ENCODE results near the gene THPO. TPM values are rescaled to one million over a fixed set of nuclear protein-coding genes. Genes with fewer than 3 reads are reported as not detected.

The THPO gene
- total and polyA plus RNA-seq, 4 donors, result 3.9 to 14.4 (median 8.9) TPM

DNA sequence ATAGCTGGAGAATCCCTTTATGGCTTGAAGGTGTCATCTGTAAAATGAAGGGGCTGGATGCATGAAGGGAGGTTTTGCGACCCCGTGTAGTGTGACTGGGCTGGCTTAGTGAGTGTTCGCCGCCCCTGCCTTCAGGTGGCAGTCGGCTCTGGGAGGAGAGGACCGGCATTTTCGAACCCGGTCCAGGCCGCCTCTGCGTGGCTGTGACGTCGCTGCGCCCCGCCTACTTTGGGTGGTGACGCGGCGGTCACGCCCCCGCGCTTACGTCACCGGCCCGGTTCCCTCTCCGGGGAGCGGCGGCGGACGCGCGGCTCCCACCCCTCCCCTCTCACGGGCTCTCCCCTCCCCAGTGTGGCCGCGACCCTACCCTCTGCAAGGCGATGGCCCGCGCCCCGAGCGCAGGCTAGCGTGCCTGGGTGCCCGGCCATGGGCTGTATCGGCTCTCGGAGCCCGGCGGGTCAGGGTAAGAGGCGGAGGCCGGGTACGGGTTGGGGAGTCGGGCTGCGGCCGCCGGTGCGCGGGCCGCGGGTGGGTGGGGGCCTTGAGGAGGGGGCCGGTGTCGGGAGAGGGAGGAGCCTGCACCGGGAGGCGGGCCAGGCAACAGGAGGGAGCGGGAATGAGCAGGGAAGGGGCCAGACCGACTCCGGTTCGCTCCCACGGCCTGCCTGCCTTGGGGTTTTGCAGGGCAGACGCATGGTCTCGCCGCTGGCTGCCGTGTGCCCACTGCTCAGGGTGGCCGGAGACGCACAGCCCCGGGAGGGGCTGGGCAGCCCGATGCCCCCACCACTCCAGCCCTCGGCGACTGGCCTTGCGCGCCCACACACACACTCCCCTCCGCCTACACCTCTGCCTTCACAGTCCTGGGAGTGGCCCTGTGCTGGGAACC, 42.1 kb downstream of the THPO start:
- Histone ChIP-seq H3K9me3 (ENCODE audit: control insufficient read depth in 4 of 4, low read length in 3 of 4) (no peaks in the 10 kb centered on the region), H3K27me3 (ENCODE audit: control insufficient read depth in 4 of 4, insufficient read depth in 4 of 4, low read length in 3 of 4) (no peaks in the 10 kb centered on the region), H3K27ac (ENCODE audit: low read depth in 1 of 2, low read length in 2 of 2) (peak overlapping the region; percentile 84 to 89), H3K4me1 (ENCODE audit: control insufficient read depth in 4 of 4, insufficient read depth in 4 of 4, low read length in 3 of 4) (peaks cover 0 to 13% (median 6%) of the 10 kb centered on the region in 4 donors), H3K9ac (ENCODE audit: low read depth in 1 of 2, low read length in 2 of 2) (peak overlapping the region; percentile 46 to 50), H3K36me3 (ENCODE audit: control insufficient read depth in 4 of 4, insufficient read depth in 3 of 4, low read depth in 1 of 4, low read length in 3 of 4) (peaks cover 14 to 40% (median 37%) of the 10 kb centered on the region in 4 donors), H3K4me3 (ENCODE audit: low read depth in 1 of 3, low read length in 3 of 3) (peak overlapping the region; percentile 47 to 68 (median 62))
- 1% methylated on average over 77 of the region's 77 CpGs for WGBS
- peak; percentile 97 for DNase-seq (ENCODE audit: low spot score)
- TF ChIP-seq FOXA2 (IDR thresholded peaks at IDR 0.05), result no peak
- TF ChIP-seq NR2F2 (IDR thresholded peaks at IDR 0.05), result no peak
- peak; percentile 75 to 81 for TF ChIP-seq EGR1 (IDR thresholded peaks at IDR 0.05; ENCODE audit: low read depth in 2 of 2)
- peak in 1 of 2 donors; percentile 17 for TF ChIP-seq JUND (IDR thresholded peaks at IDR 0.05)
- no peak for TF ChIP-seq MAX (IDR thresholded peaks at IDR 0.05)
- no peak for TF ChIP-seq HNF4A (conservative IDR thresholded peaks at IDR 0.05)
- peak; percentile 54 for TF ChIP-seq YY1 (IDR thresholded peaks at IDR 0.05)
- peak; percentile 28 for TF ChIP-seq SP1 (IDR thresholded peaks at IDR 0.05)

GRCh38 chr3:184335291-184335660, 42.7 kb downstream of the THPO start:
- no peak for DNase-seq (ENCODE audit: low spot score)
- TF ChIP-seq HNF4A (conservative IDR thresholded peaks at IDR 0.05) (no peak), RXRA (IDR thresholded peaks at IDR 0.05) (no peak), HNF4G (IDR thresholded peaks at IDR 0.05) (no peak), FOXA1 (IDR thresholded peaks at IDR 0.05) (no peak), YY1 (IDR thresholded peaks at IDR 0.05) (no peak), MAX (IDR thresholded peaks at IDR 0.05) (no peak), JUND (IDR thresholded peaks at IDR 0.05) (no peak), SP1 (IDR thresholded peaks at IDR 0.05) (no peak), RAD21 (IDR thresholded peaks at IDR 0.05) (no peak), FOXA2 (IDR thresholded peaks at IDR 0.05) (no peak), EGR1 (IDR thresholded peaks at IDR 0.05; ENCODE audit: low read depth in 2 of 2) (no peak), REST (IDR thresholded peaks at IDR 0.05) (no peak)
- TF ChIP-seq, protein P1, sequence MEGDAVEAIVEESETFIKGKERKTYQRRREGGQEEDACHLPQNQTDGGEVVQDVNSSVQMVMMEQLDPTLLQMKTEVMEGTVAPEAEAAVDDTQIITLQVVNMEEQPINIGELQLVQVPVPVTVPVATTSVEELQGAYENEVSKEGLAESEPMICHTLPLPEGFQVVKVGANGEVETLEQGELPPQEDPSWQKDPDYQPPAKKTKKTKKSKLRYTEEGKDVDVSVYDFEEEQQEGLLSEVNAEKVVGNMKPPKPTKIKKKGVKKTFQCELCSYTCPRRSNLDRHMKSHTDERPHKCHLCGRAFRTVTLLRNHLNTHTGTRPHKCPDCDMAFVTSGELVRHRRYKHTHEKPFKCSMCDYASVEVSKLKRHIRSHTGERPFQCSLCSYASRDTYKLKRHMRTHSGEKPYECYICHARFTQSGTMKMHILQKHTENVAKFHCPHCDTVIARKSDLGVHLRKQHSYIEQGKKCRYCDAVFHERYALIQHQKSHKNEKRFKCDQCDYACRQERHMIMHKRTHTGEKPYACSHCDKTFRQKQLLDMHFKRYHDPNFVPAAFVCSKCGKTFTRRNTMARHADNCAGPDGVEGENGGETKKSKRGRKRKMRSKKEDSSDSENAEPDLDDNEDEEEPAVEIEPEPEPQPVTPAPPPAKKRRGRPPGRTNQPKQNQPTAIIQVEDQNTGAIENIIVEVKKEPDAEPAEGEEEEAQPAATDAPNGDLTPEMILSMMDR (IDR thresholded peaks at IDR 0.05; ENCODE audit: low read depth, low read length, missing input control), result no peak
- TF ChIP-seq, protein P2, sequence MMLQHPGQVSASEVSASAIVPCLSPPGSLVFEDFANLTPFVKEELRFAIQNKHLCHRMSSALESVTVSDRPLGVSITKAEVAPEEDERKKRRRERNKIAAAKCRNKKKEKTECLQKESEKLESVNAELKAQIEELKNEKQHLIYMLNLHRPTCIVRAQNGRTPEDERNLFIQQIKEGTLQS (IDR thresholded peaks at IDR 0.05), result no peak
- 55% methylated on average over 4 of the region's 4 CpGs for WGBS

More at GRCh38 chr3:184335291-184335660, 42.7 kb downstream of the THPO start:
- peaks cover 0 to 13% (median 6%) of the 10 kb centered on the region in 4 donors for H3K4me1 ChIP-seq (ENCODE audit: control insufficient read depth in 4 of 4, insufficient read depth in 4 of 4, low read length in 3 of 4)
- no peaks in the 10 kb centered on the region for H3K9me3 ChIP-seq (ENCODE audit: control insufficient read depth in 4 of 4, low read length in 3 of 4)
- peak overlapping the region; percentile 84 to 89 for H3K27ac ChIP-seq (ENCODE audit: low read depth in 1 of 2, low read length in 2 of 2)
- peak overlapping the region; percentile 36 to 50 for H3K9ac ChIP-seq (ENCODE audit: low read depth in 1 of 2, low read length in 2 of 2)
- peaks cover 14 to 45% (median 42%) of the 10 kb centered on the region in 4 donors for H3K36me3 ChIP-seq (ENCODE audit: control insufficient read depth in 4 of 4, insufficient read depth in 3 of 4, low read depth in 1 of 4, low read length in 3 of 4)
- no peak overlapping the region for H3K4me3 ChIP-seq (ENCODE audit: low read depth in 1 of 3, low read length in 3 of 3)
- H3K27me3 ChIP-seq (ENCODE audit: control insufficient read depth in 4 of 4, insufficient read depth in 4 of 4, low read length in 3 of 4), result no peaks in the 10 kb centered on the region

All from liver (tissue), 9 donors.